H9 (cell line): ENCODE measurements around the gene TSSC4. TPM values are rescaled to one million over a fixed set of nuclear protein-coding genes. Genes with fewer than 3 reads are reported as not detected.

ENCODE experiments used
- DNase-seq: peaks from one replicate; pipeline ENCODE4 v3.0.0-alpha.2; 2017
- H2AFZ ChIP-seq: one replicate; pipeline ENCODE4 v1.6.1; 2013; ENCODE audit warnings: mild to moderate bottlenecking, low read length, control low read depth, moderate library complexity
- H2AK5ac ChIP-seq: 2 replicates; pipeline ENCODE4 v1.6.1; 2013; ENCODE audit warnings: low read length, control low read depth, mixed read lengths; ENCODE audit not compliant: insufficient read length
- H2BK120ac ChIP-seq: one replicate; pipeline ENCODE4 v1.6.1; 2013; ENCODE audit warnings: low read depth, mild to moderate bottlenecking, low read length, control low read depth, inconsistent platforms; ENCODE audit not compliant: poor library complexity, severe bottlenecking
- H2BK12ac ChIP-seq: 2 replicates; pipeline ENCODE4 v1.6.1; 2013; ENCODE audit warnings: low read length, control low read depth, mixed read lengths, low read depth; ENCODE audit not compliant: insufficient read length
- H2BK15ac ChIP-seq: 2 replicates; pipeline ENCODE4 v1.6.1; 2013; ENCODE audit warnings: low read depth, low read length, control low read depth
- H2BK20ac ChIP-seq: one replicate; pipeline ENCODE4 v1.6.1; 2013; ENCODE audit warnings: low read depth, mild to moderate bottlenecking, low read length, control low read depth, inconsistent platforms; ENCODE audit not compliant: poor library complexity, severe bottlenecking
- H2BK5ac ChIP-seq: 2 replicates; pipeline ENCODE4 v1.6.1; 2013; ENCODE audit warnings: low read length, control low read depth, mixed read lengths; ENCODE audit not compliant: insufficient read length
- H3K14ac ChIP-seq: 2 replicates; pipeline ENCODE4 v1.6.1; 2013; ENCODE audit warnings: low read length, control low read depth; ENCODE audit not compliant: insufficient read depth
- H3K18ac ChIP-seq: 2 replicates; pipeline ENCODE4 v1.6.1; 2013; ENCODE audit warnings: low read depth, mild to moderate bottlenecking, mixed read lengths, low read length, control low read depth; ENCODE audit not compliant: insufficient read length
- H3K23ac ChIP-seq: 2 replicates; pipeline ENCODE4 v1.6.1; 2013; ENCODE audit warnings: low read length, control low read depth, mixed read lengths, low read depth; ENCODE audit not compliant: insufficient read length
- H3K23me2 ChIP-seq: 2 replicates; pipeline ENCODE4 v1.6.1; 2013; ENCODE audit warnings: low read depth, mild to moderate bottlenecking, mixed read lengths, low read length, control low read depth; ENCODE audit not compliant: insufficient read length, poor library complexity, severe bottlenecking
- H3K27ac ChIP-seq: 2 replicates; pipeline ENCODE4 v1.5.1; 2013; ENCODE audit warnings: low read length, control low read depth, mixed read lengths, low read depth; ENCODE audit not compliant: insufficient read length
- H3K27me3 ChIP-seq: 2 replicates; pipeline ENCODE4 v1.6.1; 2013; ENCODE audit warnings: low read length, control low read depth, inconsistent platforms; ENCODE audit not compliant: insufficient read depth
- H3K4ac ChIP-seq: 2 replicates; pipeline ENCODE4 v1.6.1; 2013; ENCODE audit warnings: low read depth, mild to moderate bottlenecking, control low read depth, inconsistent platforms, low read length, moderate library complexity
- H3K4me1 ChIP-seq: 2 replicates; pipeline ENCODE4 v1.6.1; 2013; ENCODE audit warnings: low read length, control low read depth, inconsistent platforms; ENCODE audit not compliant: insufficient read depth
- H3K4me2 ChIP-seq: 2 replicates; pipeline ENCODE4 v1.6.1; 2013; ENCODE audit warnings: low read length, control low read depth, mixed read lengths; ENCODE audit not compliant: insufficient read length, insufficient read depth
- H3K56ac ChIP-seq: 2 replicates; pipeline ENCODE4 v1.6.1; 2013; ENCODE audit warnings: low read depth, mild to moderate bottlenecking, mixed read lengths, low read length, control low read depth; ENCODE audit not compliant: insufficient read length
- H3K79me1 ChIP-seq: 2 replicates; pipeline ENCODE4 v1.6.1; 2013; ENCODE audit warnings: low read depth, mild to moderate bottlenecking, moderate library complexity, low read length, control low read depth, inconsistent platforms; ENCODE audit not compliant: insufficient read depth, poor library complexity, severe bottlenecking
- H3K79me2 ChIP-seq: 2 replicates; pipeline ENCODE4 v1.6.1; 2013; ENCODE audit warnings: low read length, control low read depth, inconsistent platforms; ENCODE audit not compliant: insufficient read depth
- H3K9ac ChIP-seq: 2 replicates; pipeline ENCODE4 v1.6.1; 2013; ENCODE audit warnings: low read length, control low read depth, mixed read lengths; ENCODE audit not compliant: insufficient read length; ENCODE audit errors: extremely low read depth
- H3K9me3 ChIP-seq: one replicate; pipeline ENCODE4 v1.6.1; 2013; ENCODE audit warnings: low read depth, low read length, inconsistent platforms; ENCODE audit not compliant: control insufficient read depth
- H3T11ph ChIP-seq: one replicate; pipeline ENCODE4 v1.6.1; 2013; ENCODE audit warnings: mild to moderate bottlenecking, low read length, control low read depth, inconsistent platforms
- H4K20me1 ChIP-seq: one replicate; pipeline ENCODE4 v1.6.1; 2013; ENCODE audit not compliant: control insufficient read depth, insufficient read length, insufficient read depth
- H4K5ac ChIP-seq: 2 replicates; pipeline ENCODE4 v1.6.1; 2013; ENCODE audit warnings: low read depth, mild to moderate bottlenecking, mixed read lengths, low read length, control low read depth; ENCODE audit not compliant: insufficient read length
- H4K8ac ChIP-seq: replicated peaks from 2 replicates; pipeline ENCODE4 v1.6.1; 2013; ENCODE audit warnings: low read length, control low read depth, mixed read lengths, low read depth; ENCODE audit not compliant: insufficient read length
- H4K91ac ChIP-seq: 2 replicates; pipeline ENCODE4 v1.6.1; 2013; ENCODE audit warnings: low read depth, mild to moderate bottlenecking, moderate library complexity, mixed read lengths, low read length, control low read depth; ENCODE audit not compliant: insufficient read length
- H3K27ac Mint-ChIP-seq, 3 experiments: 2 replicates in 2 of 3; 3 replicates in 1 of 3; pipeline ENCODE4 v1.8.0; 2020 to 2021; ENCODE audit warnings: mixed read lengths in 3 of 3, mild to moderate bottlenecking in 1 of 3, moderate library complexity in 1 of 3
- H3K27me3 Mint-ChIP-seq: 2 replicates; pipeline ENCODE4 v1.8.0; 2021; ENCODE audit warnings: low read depth, mild to moderate bottlenecking, moderate library complexity, mixed read lengths
- H3K36me3 Mint-ChIP-seq, 3 experiments: 2 replicates in 2 of 3; 3 replicates in 1 of 3; pipeline ENCODE4 v1.8.0; 2020 to 2021; ENCODE audit warnings: low read depth in 3 of 3, mixed read lengths in 3 of 3; ENCODE audit not compliant: insufficient read depth in 1 of 3
- H3K4me1 Mint-ChIP-seq, 2 experiments: 2 replicates each; pipeline ENCODE4 v1.8.0; 2020; ENCODE audit warnings: mixed read lengths in 2 of 2
- H3K4me3 Mint-ChIP-seq, 2 experiments: 2 replicates in 1 of 2; 3 replicates in 1 of 2; pipeline ENCODE4 v1.8.0; 2020 to 2021; ENCODE audit warnings: mild to moderate bottlenecking in 2 of 2, mixed read lengths in 2 of 2, moderate library complexity in 1 of 2
- H3K9me3 Mint-ChIP-seq, 2 experiments: 2 replicates in 1 of 2; 3 replicates in 1 of 2; pipeline ENCODE4 v1.8.0; 2020; ENCODE audit warnings: mild to moderate bottlenecking in 2 of 2, mixed read lengths in 2 of 2, moderate library complexity in 1 of 2
- WGBS: extraction: QIAGEN DNeasy Blood & Tissue Kit; methylation state at CpG from one replicate; pipeline ENCODE4 v1.1.7; 2013; ENCODE audit warnings: missing lambda C conversion rate, low lambda C conversion rate, mixed read lengths; ENCODE audit not compliant: insufficient read length; ENCODE audit errors: extremely low coverage; 5-methylcytosine and 5-hydroxymethylcytosine counted together
- total RNA-seq: library from RNA; stranded (reverse); gene quantifications from 2 replicates; pipeline ENCODE4 v1.2.1, GENCODE V29; 2021
- TF ChIP-seq, protein P1 (sequence below): fragments of 200-600 bp; sonication (generic); conservative IDR thresholded peaks from 3 replicates; pipeline ENCODE4 v1.8.0; 2021; ENCODE audit warnings: antibody characterized with exemption, mild to moderate bottlenecking

The TSSC4 gene
- total RNA-seq, 1 experiment from 2014 or later = 51.0 TPM

- Mint-ChIP-seq H3K27me3 (peaks cover 88% of the 10 kb centered on the region), H3K9me3 (no peaks in the 10 kb centered on the region), H3K27ac (no peak overlapping the region), H3K36me3 (no peaks in the 10 kb centered on the region; a peak in 1 of 7 replicates), H3K4me3 (no peak overlapping the region), H3K4me1 (peaks cover 0 to 3% of the 10 kb centered on the region in 2 experiments; a peak in 2 of 4 replicates)
- Histone ChIP-seq H2BK120ac (no peak overlapping the region), H4K8ac (no peak overlapping the region), H4K91ac (no peak overlapping the region), H3K4ac (no peak overlapping the region), H3K56ac (no peak overlapping the region), H2BK15ac (no peak overlapping the region), H2BK20ac (no peak overlapping the region), H3K23me2 (peaks cover 7% of the 10 kb centered on the region), H2BK5ac (no peak overlapping the region), H4K5ac (no peak overlapping the region), H3K23ac (no peak overlapping the region), H3K9ac (no peak overlapping the region), H3K18ac (no peak overlapping the region), H3K4me1 (no peaks in the 10 kb centered on the region), H3K27me3 (peaks cover 24% of the 10 kb centered on the region; the same call in 1 of the 2 replicates), H3K27ac (no peak overlapping the region), H2AFZ (no peak overlapping the region), H3T11ph (no peak overlapping the region), H2AK5ac (no peak overlapping the region), H3K9me3 (no peaks in the 10 kb centered on the region), H2BK12ac (no peak overlapping the region), H4K20me1 (no peaks in the 10 kb centered on the region), H3K79me2 (no peaks in the 10 kb centered on the region), H3K79me1 (no peaks in the 10 kb centered on the region), H3K4me2 (no peak overlapping the region), H3K14ac (no peak overlapping the region)
- TF ChIP-seq, protein P1, sequence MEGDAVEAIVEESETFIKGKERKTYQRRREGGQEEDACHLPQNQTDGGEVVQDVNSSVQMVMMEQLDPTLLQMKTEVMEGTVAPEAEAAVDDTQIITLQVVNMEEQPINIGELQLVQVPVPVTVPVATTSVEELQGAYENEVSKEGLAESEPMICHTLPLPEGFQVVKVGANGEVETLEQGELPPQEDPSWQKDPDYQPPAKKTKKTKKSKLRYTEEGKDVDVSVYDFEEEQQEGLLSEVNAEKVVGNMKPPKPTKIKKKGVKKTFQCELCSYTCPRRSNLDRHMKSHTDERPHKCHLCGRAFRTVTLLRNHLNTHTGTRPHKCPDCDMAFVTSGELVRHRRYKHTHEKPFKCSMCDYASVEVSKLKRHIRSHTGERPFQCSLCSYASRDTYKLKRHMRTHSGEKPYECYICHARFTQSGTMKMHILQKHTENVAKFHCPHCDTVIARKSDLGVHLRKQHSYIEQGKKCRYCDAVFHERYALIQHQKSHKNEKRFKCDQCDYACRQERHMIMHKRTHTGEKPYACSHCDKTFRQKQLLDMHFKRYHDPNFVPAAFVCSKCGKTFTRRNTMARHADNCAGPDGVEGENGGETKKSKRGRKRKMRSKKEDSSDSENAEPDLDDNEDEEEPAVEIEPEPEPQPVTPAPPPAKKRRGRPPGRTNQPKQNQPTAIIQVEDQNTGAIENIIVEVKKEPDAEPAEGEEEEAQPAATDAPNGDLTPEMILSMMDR = no peak
- WGBS = no CpG with 5 or more reads among the region's 21 CpGs
- no peak for DNase-seq
These were observed 48.4 kb downstream of the TSSC4 start for GRCh38 chr11:2448661-2449547.
